ENCODE data around the gene AATF. TPM values are rescaled to one million over a fixed set of nuclear protein-coding genes. Genes with fewer than 3 reads are reported as not detected.

AATF gene
- polyA plus RNA-seq, 3 donors: 24.3 to 57.9 (median 41.1) TPM

DNA sequence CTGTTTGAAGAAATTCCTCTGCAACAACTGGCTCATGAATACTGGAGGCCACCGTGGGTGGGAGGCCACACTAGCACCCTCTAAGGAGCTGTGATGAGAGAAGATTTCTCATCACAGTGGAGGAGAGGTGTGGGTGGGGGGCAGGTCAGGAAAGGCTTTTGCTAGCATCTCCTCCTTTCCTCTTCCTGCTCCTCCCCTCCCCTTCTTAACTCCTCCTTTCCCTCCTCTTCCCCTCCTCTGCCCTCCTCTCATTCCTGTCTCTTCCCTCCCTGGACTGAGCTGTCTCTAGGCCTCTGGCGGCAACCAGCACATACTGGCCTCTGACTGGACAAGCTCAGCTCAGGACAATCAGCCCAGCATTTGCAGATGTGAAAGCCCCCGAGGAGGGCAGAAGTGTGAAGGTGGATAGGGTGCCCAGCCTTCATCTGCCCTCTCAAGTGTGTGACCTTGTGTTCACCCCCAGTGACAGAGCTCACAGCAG, 30.5 kb upstream of the AATF start:
- peak overlapping the region in 1 of 7 donors; percentile 10 for H3K27ac Mint-ChIP-seq
- Histone ChIP-seq H3K9ac (ENCODE audit: insufficient read depth, low read length, poor library complexity, severe bottlenecking) (no peak overlapping the region), H4K20me1 (ENCODE audit: insufficient read depth, low read length) (no peaks in the 10 kb centered on the region), H2AFZ (ENCODE audit: insufficient read depth, low read depth, low read length, poor library complexity, severe bottlenecking) (no peak overlapping the region), H3K4me2 (replicated peaks; ENCODE audit: extremely low read depth, low read length, poor library complexity, severe bottlenecking) (no peak overlapping the region), H3K4me1 (ENCODE audit: control insufficient read depth in 1 of 2, insufficient read depth in 2 of 2, low read length in 2 of 2) (no peaks in the 10 kb centered on the region), H3K27ac (ENCODE audit: low read depth in 1 of 2, low read length in 2 of 2) (no peak overlapping the region), H3K9me3 (replicated peaks in 1 of 2; ENCODE audit: control insufficient read depth in 1 of 2, insufficient read depth in 1 of 2, low read length in 2 of 2) (no peaks in the 10 kb centered on the region), H3K79me2 (ENCODE audit: insufficient read depth, low read length) (no peaks in the 10 kb centered on the region), H3K27me3 (ENCODE audit: control insufficient read depth in 2 of 2, insufficient read depth in 2 of 2, low read length in 2 of 2) (peaks cover 17 to 54% of the 10 kb centered on the region in 2 donors), H3K4me3 (replicated peaks in 1 of 3; ENCODE audit: low read depth in 2 of 3, low read length in 3 of 3) (no peak overlapping the region), H3K36me3 (replicated peaks in 1 of 2; ENCODE audit: control insufficient read depth in 1 of 2, insufficient read depth in 2 of 2, low read length in 2 of 2) (no peaks in the 10 kb centered on the region)
- intact Hi-C loops (cut with micrococcal nuclease): no loop called here
- no peaks in the 10 kb centered on the region for H3K36me3 Mint-ChIP-seq
- WGBS (ENCODE audit: insufficient coverage): 11% methylated on average over 1 of the region's 3 CpGs
- H3K4me3 Mint-ChIP-seq: peak overlapping the region in 1 of 2 donors; percentile 21
- H3K9me3 Mint-ChIP-seq: peaks cover 0 to 6% (median 0%) of the 10 kb centered on the region in 7 donors
- H3K4me1 Mint-ChIP-seq: peaks cover 5% of the 10 kb centered on the region
- TF ChIP-seq, protein P1, sequence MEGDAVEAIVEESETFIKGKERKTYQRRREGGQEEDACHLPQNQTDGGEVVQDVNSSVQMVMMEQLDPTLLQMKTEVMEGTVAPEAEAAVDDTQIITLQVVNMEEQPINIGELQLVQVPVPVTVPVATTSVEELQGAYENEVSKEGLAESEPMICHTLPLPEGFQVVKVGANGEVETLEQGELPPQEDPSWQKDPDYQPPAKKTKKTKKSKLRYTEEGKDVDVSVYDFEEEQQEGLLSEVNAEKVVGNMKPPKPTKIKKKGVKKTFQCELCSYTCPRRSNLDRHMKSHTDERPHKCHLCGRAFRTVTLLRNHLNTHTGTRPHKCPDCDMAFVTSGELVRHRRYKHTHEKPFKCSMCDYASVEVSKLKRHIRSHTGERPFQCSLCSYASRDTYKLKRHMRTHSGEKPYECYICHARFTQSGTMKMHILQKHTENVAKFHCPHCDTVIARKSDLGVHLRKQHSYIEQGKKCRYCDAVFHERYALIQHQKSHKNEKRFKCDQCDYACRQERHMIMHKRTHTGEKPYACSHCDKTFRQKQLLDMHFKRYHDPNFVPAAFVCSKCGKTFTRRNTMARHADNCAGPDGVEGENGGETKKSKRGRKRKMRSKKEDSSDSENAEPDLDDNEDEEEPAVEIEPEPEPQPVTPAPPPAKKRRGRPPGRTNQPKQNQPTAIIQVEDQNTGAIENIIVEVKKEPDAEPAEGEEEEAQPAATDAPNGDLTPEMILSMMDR (IDR thresholded peaks at IDR 0.05): no peak
- H3K27me3 Mint-ChIP-seq (ENCODE audit: low read depth in 3 of 3): peaks cover 41 to 58% (median 43%) of the 10 kb centered on the region in 3 donors
- DNase-seq: no peak

GRCh38 chr17:36919407-36919968, 29.3 kb upstream of the AATF start:
- no peak overlapping the region for H3K27ac Mint-ChIP-seq
- peaks cover 46 to 63% (median 51%) of the 10 kb centered on the region in 3 donors for H3K27me3 Mint-ChIP-seq (ENCODE audit: low read depth in 3 of 3)
- TF ChIP-seq, protein P1 (IDR thresholded peaks at IDR 0.05): no peak
- intact Hi-C loops (cut with micrococcal nuclease): no loop called here
- H3K36me3 Mint-ChIP-seq: no peaks in the 10 kb centered on the region
- H3K4me2 ChIP-seq (replicated peaks; ENCODE audit: extremely low read depth, low read length, poor library complexity, severe bottlenecking): no peak overlapping the region
- H3K9ac ChIP-seq (ENCODE audit: insufficient read depth, low read length, poor library complexity, severe bottlenecking): no peak overlapping the region
- no peak for DNase-seq
- H2AFZ ChIP-seq (ENCODE audit: insufficient read depth, low read depth, low read length, poor library complexity, severe bottlenecking): no peak overlapping the region
- H3K79me2 ChIP-seq (ENCODE audit: insufficient read depth, low read length): no peaks in the 10 kb centered on the region
- no peaks in the 10 kb centered on the region for H4K20me1 ChIP-seq (ENCODE audit: insufficient read depth, low read length)
- H3K9me3 ChIP-seq (replicated peaks in 1 of 2; ENCODE audit: control insufficient read depth in 1 of 2, insufficient read depth in 1 of 2, low read length in 2 of 2): no peaks in the 10 kb centered on the region
- H3K4me3 Mint-ChIP-seq: peak overlapping the region in 1 of 2 donors; percentile 50
- no peak overlapping the region for H3K27ac ChIP-seq (ENCODE audit: low read depth in 1 of 2, low read length in 2 of 2)
- H3K4me1 Mint-ChIP-seq: peaks cover 5% of the 10 kb centered on the region
- H3K36me3 ChIP-seq (replicated peaks in 1 of 2; ENCODE audit: control insufficient read depth in 1 of 2, insufficient read depth in 2 of 2, low read length in 2 of 2): no peaks in the 10 kb centered on the region
- no peaks in the 10 kb centered on the region for H3K4me1 ChIP-seq (ENCODE audit: control insufficient read depth in 1 of 2, insufficient read depth in 2 of 2, low read length in 2 of 2)
- no peak overlapping the region for H3K4me3 ChIP-seq (replicated peaks in 1 of 3; ENCODE audit: low read depth in 2 of 3, low read length in 3 of 3)
- H3K27me3 ChIP-seq (ENCODE audit: control insufficient read depth in 2 of 2, insufficient read depth in 2 of 2, low read length in 2 of 2): peaks cover 17 to 61% of the 10 kb centered on the region in 2 donors
- 58% methylated on average over 4 of the region's 7 CpGs for WGBS (ENCODE audit: insufficient coverage)
- peaks cover 0 to 6% (median 0%) of the 10 kb centered on the region in 7 donors for H3K9me3 Mint-ChIP-seq
